Stimulated activated CD8-positive, alpha-beta memory T cell treated with anti-CD3 and anti-CD28 coated beads, Interleukin-4, amount 100 ng/mL, for 24 hours (primary cell): ENCODE data around the gene BMERB1.
"Not testable (repeated sequence)": the region's sequence is repeated elsewhere in the genome, so short reads cannot be mapped to it uniquely, and the experiment has no call there.

Experiments
- DNase-seq: peaks from one replicate; pipeline ENCODE4 v3.0.0-alpha.2; 2020; ENCODE audit warnings: low read depth

BMERB1 gene

DNA sequence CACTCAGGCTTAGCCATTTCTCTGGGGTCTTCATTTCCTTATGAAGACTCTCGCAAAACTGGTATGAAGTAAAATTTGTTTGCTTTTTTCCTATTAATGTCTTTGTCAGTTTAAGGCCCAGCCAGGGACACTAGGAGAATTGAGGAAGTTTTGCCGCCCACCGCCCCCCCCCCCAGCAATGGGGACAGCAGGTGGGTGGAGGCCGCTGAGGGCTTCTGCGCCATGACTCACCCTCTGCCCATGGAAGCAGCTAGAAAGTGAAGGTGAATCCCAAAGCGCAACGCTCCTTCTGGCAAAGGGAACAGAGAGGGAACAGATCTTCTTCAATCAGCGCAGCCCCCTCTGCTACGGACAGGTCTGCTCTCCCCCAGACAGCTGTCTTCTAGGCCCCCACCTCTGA is 158.8 kb downstream of the BMERB1 start:
- DNase-seq, result no peak

DNA sequence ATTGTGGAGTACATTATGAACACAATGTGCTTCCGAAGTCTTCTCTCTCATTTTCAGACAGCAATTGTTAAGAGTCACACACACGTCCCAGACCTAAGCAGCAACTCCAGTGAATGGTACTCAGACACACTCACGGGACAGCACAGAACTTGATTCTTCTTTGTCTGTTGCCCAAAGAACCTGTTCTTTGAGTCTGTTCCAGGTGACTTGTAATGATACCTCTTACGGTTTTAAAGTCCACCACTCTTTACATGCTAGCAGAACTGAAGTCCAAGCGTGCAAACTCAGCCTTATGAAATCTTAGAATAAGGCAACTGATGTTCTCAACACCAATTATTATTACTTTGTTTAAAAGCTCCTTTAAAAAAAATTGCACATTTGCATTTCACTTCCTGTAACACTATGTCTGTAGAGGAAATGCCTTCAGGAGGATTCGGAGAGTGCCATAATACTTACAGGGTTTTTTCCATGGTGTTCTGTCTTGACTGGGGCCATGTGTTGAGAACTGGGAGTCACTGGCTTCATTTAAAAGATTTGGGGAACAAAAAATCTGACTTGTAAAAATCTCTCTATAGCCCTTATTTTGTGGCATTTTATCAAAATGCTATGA is 160.4 kb downstream of the BMERB1 start:
- DNase-seq, result no peak

DNA sequence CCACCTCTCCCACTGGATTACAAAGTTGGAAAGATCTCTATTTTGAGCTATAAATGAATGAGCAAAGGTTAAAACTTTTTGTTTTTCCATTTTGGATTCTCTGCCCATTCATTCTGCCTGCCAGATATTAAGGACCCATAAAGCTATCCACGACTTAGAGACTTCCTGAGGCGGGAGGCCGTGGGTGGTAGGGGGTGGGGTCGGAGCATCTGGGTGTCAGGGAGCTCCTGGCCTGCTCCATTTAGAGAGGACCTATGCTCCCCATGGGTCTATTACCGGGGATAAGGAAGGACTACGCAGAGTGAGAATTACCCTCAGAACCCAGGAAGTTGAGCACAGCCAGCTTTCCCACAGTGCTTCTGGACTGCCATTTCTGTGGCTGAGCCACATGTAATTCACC is 162.7 kb downstream of the BMERB1 start:
- DNase-seq, result no peak

DNA sequence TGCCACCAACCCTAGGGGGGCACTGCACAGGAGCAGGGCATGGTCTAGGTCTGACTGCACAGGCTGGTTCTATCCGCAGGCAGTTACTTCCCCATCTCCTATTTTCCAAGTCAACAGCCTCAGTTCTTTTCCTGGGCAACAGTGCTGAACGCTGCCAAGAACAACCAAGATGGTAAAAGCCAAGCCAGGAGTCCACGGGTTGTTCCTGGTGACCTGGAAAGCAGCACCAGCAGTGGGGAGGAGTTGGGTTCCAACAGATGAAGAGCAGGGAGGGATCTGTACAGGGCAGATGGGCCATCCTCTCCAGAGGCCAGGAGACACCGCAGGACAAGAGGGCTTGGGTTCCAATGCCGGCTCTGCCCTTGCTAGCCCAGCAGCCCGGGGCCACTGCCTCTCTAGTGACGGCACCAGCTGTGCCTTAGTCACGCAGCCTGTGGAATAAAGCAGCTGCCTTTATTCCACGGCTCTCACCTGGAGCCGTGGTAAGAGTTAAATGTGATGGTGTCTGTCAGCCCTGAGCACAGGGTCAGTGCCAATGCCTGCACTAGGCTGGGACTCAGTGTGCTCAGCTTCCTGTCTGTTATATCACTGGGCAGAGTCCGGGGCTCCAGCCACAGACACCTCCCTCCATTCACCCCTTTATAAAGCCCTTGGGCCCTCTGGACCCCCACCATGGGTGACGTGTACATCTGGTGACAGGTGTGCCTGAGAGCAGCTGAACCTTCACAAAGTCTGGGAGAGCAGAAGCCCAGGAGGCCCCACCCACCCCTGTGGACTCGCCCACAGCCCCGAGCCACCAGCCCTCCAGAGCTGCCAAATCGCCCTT is 163.6 kb downstream of the BMERB1 start:
- no peak for DNase-seq

DNA sequence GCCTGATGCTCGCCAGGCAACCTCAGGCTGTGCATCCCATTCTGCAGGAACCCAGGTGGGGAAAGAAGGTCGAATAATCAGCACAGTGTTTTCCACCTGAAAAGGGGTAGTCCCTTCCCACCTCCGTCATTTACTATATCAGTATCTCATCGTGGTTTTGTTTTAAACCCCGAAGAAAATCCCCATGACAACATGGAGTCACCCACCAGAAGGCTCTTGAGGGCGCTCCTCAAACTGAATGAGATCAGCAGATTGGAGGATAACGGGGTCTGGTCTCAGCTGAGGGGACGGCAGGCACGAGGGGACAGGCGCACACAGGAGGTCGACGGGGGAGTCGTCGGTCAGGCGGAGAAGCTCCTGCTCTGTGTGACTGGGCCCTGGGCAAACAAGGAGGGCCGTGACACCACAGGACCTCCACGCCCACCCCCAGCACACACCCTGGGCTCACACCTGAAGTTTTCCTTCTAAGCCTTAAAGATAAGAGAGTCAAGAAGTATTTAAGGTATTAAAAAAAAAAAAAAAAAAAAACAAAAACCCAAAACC is 164.3 kb downstream of the BMERB1 start:
- DNase-seq, result no peak

DNA sequence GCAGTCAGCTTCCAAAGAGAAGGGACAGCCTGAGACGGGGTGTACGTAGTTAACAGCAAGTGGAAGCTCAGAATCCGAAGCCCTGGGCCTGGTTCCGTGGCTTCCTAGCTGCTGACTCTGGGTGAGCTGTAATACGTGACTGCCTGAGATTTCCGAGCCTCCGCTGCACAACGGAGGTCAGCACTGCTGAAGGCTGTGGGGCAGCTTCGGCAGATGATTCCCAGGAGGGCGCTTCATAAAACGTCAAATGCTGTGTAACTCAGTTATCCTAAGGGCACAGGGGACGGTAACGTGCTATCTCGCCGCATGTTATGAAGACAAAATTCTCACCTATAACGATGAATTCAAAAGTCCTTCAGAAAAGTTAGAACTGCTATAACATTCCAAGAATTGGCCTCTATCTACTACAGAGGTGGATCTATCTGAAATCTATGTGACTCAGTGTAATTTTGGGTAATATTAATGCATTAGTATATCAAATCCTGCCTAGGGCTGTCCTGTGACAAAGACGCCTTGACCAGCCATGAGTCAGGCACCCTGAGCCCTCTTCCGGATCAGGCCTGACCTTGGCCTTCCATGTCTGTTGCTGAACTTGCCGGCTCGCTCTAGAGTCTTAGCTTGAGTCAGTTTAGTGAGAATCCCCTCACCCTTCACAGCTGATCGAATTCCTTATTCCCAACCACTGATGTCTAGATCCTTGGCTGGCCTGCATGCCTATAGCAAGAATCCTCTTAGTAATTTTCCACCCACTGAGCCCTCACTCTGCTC is 165.1 kb downstream of the BMERB1 start:
- no peak for DNase-seq

DNA sequence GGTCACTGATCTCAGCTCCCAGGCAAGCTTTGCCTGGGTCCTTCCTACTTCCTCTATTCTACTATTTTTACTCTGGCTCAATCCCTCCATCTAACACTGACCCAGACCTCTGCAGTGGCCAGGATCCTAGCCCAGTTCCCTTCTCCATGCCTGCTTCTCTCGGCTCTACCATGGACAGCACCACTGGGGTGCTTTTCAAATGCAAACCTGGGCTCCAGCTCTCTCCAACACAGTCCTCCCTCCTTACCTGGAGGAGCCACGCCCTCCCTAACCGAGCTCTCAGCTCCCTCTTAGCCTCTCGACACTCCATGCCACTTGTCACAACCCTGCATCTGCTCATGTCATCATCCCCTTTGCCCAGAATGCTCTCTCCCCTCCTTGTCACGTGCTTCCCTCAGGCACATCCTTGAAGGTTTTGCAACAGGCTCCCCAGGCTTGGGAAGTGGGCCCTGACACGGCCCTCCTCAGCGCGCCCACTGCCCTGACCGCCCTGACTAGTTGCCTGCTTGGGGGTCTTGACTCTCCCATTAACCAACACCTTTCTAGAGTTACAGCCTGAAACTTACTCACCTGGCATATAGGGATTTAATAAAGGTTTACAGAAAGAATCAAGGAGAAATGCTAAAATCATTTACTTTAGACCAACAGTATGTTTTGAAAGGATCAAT is 167.0 kb downstream of the BMERB1 start:
- no peak for DNase-seq

DNA sequence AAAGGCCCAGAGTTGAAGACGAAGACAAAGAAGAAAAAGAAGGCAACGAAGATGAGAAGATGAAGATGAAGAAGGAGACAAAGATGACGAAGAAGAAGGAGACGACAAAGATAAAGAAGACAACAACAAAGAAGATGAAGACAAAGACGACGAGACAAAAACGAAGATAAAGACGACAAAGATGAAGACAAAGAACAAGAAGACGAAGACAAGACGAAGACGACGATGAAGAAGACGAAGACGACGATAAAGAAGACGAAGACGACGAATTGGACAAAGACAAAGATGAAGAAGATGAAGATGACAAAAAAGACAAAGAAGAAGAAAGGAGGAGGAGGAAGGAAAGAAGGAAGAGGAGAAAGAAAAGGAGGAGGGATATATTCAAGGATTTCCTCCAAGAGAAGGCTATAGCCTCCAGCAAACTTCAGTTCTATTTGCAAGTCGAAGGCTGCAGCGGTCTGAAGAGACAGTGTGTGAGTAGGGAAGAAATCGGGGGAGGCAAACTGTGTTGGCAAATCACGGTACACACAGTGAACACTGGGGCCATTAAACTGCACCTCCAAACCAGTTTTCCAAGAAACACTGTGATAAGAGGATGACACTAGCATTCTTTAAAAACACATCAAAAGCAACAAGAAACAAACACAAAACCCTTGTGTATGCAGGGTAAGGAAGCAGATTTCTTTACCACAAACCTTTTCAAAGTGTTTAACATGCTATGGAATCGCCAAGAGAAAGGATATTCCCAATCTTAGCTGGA is 168.1 kb downstream of the BMERB1 start:
- DNase-seq, result no peak

DNA sequence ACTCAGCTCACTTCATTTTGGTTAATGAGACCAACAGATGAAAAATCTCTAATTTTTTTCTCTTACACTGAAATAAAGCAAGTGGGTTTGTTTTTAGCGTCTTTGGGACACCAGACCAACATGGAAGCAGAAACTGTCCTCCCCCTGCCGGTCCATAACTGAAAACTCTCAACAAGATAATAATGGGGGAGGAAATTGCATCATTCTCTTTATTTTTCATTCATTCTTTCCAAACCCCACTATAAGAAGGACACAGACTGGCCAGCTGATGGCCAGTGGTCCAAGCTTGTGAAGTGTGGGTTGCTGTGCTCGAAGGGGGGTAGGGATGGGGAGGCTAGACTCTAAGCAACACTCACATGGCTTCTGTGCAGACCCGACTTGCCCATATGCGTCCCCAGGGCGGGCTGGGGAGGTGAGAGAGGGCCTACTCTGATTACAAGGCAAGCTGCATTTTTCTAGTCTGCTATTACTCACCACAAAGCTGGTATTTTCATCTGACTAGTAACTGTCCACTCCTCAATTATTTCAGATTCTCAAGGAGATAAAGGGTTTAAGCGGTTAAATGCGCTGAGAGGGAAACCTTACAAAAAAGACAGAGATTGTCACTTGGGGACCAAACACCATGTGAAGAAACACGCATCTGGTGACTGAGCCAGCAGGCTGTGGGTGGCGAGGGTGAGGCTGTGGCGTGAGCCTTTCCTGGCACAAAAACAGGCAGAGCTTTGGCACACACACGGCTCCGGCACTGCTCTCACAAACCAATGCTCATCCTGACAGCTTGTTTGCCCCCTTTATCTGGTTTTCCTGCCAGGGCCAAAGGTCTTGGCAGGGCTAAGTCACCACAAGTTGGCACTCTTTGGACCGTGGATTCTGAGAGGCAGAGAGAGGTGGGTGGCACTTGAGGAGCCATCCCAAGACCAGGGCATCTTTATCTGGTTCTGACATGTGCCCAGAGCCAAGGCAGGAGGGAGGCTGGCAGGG is 170.4 kb downstream of the BMERB1 start:
- DNase-seq, result no peak

DNA sequence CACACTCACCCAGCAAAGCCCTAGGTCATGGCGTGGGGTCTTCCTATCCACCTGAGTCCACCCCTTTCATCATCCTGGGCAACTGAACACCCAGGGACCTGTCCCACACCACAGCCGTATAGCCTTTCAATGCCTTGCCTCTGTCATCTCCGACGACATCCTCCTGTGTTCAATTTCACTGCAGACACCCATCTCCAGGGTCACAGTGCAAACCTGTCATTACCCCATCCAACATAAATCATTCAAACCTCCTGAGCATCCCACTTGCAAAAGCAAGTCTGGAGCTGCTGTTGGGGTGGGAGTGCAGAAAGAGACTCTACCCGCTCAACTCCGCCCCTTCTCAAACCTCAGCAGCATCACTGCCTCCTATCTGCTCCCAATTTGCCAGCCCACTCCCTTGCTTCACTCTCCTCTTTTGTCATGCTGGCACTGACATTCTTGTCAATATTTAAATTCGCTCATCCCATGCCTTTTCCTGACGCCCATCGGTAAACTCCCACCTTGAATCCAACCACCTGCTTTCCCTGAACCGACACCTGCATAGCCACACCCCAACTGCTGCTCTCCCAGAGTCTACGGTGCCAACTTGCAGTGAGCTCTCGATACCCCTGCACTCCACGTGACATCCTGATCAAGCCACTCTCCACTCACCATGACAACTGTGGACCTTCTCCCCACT is 171.6 kb downstream of the BMERB1 start:
- DNase-seq, result no peak

DNA sequence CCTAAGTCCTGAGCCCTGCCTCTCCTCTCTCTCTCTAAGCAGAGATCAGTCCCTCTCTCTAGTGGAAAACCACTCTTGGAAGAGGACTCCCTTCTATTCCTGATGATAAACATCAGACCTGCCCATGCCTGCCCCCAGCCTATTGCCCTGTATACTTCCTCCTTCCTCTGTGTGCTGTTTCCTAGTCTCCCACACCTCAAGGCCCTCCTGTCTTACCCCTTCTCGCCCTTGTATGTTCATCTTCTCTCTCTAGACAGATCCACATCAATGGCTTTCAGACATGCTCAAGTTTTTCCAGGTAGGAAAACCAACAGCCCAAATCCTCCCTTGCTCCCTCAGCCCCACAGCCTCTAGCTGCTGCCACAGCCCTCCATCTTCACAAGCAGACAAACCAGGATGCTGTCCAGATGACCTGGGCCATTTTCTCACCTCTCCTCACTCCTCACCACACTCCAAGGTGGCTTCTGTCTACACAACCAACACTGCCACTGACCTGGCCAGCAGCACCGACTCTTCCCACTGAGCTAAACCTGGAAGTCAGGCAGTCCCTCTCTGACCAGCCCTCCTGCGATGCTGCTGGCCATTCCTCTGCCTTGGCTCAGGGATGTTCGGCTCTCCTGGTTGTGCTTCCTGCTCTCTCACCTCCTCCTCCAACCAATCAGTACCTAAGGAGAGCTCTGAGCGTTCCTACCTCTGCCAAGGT is 172.3 kb downstream of the BMERB1 start:
- no peak for DNase-seq

DNA sequence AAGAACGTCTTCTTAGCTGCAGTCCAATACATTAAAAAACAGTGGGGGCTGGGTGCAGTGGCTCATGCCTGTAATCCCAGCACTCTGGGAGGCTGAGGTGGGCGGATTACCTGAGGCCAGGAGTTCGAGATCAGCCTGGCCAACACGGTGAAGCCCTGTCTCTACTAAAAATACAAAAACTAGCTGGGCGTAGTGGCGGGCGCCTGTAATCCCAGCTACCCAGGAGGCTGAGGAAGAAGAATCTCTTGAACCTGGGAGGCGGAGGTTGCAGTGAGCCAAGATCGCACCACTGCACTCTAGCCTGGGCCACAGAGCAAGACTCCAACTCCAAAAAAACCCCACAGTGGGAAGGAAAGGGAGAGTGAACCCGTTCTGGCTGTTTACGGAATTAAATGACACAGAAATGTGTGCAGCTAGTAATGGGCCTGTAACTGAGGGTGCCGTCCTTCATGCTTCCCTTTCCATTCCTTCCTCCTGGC is 172.9 kb downstream of the BMERB1 start:
- DNase-seq, result not testable (repeated sequence)

DNA sequence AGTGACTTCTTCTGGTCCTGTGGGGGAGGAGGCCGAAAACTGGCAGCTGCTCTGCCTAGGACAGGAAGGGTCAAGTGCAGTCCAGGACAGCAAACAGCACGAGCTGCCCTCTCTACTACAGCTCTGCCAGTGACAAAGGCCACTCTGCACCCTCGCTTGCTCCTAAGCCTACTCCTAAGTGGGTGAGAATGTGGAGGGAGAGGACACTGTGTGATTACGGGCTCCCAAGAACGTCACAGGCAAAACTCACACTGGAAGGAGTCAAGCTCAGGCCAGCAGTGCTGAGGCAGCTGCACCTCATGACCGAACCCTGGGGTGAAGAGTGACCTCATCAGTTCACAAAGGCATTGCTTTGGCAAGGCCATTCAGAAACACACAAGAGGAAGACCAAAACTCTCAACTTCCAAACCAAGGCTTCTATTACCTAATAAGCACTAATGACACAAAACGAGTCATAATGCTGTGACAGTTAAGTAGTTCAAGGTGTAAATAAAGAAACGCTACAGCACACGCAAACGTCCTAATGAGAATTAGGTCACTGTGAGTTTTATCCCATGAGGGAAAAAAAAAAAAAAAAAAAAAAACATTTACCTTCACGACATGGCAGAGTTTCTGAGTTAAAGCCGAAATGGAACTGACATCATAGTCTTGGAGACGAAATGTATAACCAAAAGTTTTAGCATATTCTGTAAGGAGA is 173.5 kb downstream of the BMERB1 start:
- no peak for DNase-seq

DNA sequence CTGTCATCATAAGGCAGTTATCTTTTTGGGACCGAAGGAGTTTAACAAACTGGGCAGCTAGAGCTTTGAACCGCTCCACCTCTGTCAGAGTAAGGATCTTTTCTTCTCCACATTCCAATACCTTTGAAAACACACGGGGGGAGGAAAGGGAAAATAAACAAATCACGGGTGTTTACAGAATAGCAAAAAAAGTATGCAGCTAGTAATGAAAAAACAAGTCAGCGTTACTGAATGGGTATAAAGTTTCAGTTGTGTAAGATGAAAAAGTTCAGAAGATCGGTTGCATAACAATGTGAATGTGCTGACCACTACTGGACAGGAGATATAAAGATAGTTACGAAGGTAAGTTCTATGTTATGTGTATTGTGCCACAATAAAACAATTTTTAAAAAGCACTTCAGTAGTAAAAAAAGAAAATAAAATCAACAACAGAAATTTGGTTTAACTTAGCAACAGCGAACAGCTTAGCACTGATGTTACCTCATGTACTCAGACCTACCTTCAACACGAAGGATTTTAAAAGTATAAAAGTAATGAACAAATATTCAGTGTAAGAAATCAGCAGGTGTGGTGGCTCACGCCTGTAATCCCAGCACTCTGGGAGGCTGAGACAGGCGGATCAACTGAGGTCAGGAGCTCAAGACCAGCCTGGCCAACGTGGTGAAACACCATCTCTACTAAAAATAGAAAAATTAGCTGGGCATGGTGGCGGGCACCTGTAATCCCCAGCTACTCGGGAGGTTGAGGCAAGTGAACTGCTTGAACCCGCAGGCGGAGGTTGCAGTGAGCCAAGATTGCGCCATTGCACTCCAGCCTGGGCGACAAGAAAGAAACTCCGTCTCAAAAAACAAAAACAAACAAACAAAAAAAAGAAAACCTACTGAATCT is 174.3 kb downstream of the BMERB1 start:
- DNase-seq, result no peak

DNA sequence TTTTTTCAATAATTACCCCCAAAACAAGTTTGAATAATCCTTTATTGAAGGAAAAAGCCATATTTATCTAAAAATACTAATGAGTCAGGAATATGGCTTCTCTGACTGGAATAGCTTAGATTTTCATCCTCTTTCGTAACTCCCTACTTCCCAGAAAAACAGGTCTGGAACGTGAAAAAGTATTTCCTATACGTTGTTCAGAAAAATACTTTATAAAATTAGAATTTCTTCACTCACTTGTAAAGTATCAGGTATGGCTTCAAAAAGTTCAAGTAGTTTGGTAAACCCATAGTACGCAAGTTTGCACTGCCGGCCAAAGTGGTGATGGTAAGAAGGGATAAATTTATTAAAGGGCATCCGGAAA is 174.9 kb downstream of the BMERB1 start:
- DNase-seq, result no peak

DNA sequence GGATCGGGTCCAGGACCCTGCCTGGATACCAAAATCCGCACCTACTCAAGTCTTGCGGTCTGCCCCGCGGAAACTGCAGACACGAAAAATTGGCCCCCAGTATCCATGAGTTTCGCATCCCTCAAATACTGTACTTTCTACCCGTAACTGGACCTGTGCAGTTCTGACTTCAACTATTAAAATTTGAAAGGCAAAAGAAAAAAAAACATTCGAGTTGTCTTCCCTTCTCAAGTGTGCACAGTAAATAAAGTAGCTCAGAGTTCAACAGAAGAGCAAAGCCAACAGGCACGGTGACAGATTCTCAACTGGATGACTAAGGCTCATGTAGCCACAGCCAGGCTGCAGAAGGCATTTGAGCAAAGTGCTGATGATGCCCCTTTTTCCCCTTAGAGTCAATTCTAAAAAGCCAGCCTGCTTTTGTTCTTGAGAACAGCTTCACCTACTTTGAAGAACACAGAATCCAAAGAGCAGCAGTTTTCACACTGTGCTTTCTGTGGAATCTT is 176.0 kb downstream of the BMERB1 start:
- no peak for DNase-seq

DNA sequence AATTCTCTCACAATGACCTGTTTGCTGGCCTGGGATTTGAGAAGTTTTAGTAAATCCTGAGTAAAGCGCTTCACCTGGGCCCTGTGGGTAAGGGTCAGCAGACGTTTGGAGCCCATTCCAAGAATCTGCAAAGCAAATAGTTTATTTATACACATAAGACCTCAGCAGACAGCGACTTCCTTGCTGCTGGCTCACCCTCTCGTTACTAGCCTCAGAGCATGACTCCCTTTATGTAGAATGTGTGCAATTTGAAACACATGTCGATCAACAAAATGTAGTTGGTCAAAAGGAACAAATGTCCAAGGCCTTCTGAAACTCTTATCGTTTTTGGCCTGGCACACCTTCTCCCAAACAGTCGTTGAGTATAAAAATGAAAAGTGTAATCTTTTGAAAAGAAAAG is 177.2 kb downstream of the BMERB1 start:
- no peak for DNase-seq
